H1 (cell line): ENCODE data around the gene LRRC27. TPM values are rescaled to one million over a fixed set of nuclear protein-coding genes. Genes with fewer than 3 reads are reported as not detected.
A peak's percentile ranks its signal among the peaks of the same experiment; 100 is the strongest.

Experiments
- CTCF ChIA-PET: fragments of 300-600 bp; sonication (Branson Sonifier 250); formaldehyde crosslinking; loops from one replicate; lab custom pipeline; 2021; ENCODE audit not compliant: partially characterized antibody; lab: Charles Lee
- POLR2A ChIA-PET: fragments of 300-600 bp; sonication (Branson Sonifier 250); formaldehyde crosslinking; loops from one replicate; lab custom pipeline; 2021; ENCODE audit warnings: inconsistent platforms; ENCODE audit not compliant: partially characterized antibody; lab: Charles Lee
- DNase-seq, 2 experiments: peaks; one replicate each; pipeline versions ENCODE4 v3.0.0 to v3.0.0-alpha.2; 2010 to 2022; ENCODE audit warnings: low spot score in 2 of 2, low read depth in 1 of 2, mixed read lengths in 1 of 2
- FAIRE-seq: peaks from 2 replicates; lab custom pipeline; 2011; peaks lifted over from hg19 to GRCh38; lab: Jason Lieb, UNC
- H2AFZ ChIP-seq: 2 replicates; pipeline ENCODE4 v1.8.1; 2012; ENCODE audit warnings: low read length, inconsistent platforms
- H2AK5ac ChIP-seq: 2 replicates; pipeline ENCODE4 v1.6.1; 2013; ENCODE audit warnings: low read depth, low read length
- H2BK120ac ChIP-seq: replicated peaks from 2 replicates; pipeline ENCODE3; 2013; ENCODE audit warnings: low read depth, low read length, inconsistent platforms
- H2BK12ac ChIP-seq: 2 replicates; pipeline ENCODE4 v1.6.1; 2013; ENCODE audit warnings: low read depth, low read length
- H2BK15ac ChIP-seq: 2 replicates; pipeline ENCODE4 v1.6.1; 2013; ENCODE audit warnings: low read length
- H2BK20ac ChIP-seq: 2 replicates; pipeline ENCODE4 v1.6.1; 2013; ENCODE audit warnings: low read length
- H2BK5ac ChIP-seq: 2 replicates; pipeline ENCODE4 v1.6.1; 2013; ENCODE audit warnings: low read depth, low read length
- H3K14ac ChIP-seq: 2 replicates; pipeline ENCODE4 v1.6.1; 2013; ENCODE audit warnings: inconsistent platforms; ENCODE audit not compliant: insufficient read length
- H3K18ac ChIP-seq: 2 replicates; pipeline ENCODE4 v1.6.1; 2013; ENCODE audit warnings: low read length; ENCODE audit errors: extremely low read depth
- H3K23ac ChIP-seq: 2 replicates; pipeline ENCODE4 v1.6.1; 2013; ENCODE audit warnings: inconsistent platforms; ENCODE audit not compliant: insufficient read length
- H3K23me2 ChIP-seq: 2 replicates; pipeline ENCODE4 v1.6.1; 2013; ENCODE audit warnings: low read depth, low read length
- H3K27ac ChIP-seq: 2 replicates; pipeline ENCODE4 v1.6.1; 2011; ENCODE audit warnings: low read depth, low read length, inconsistent platforms
- H3K27me3 ChIP-seq, 4 experiments: replicated peaks in 1 of 4; 1 replicate in 1 of 4; 2 replicates in 3 of 4; pipeline versions ENCODE4 v1.6.1 to v1.8.1; 2011 to 2013; ENCODE audit warnings: low read length in 3 of 4, mild to moderate bottlenecking in 3 of 4, inconsistent platforms in 2 of 4, mixed read lengths in 2 of 4, moderate library complexity in 1 of 4; ENCODE audit not compliant: control insufficient read depth in 3 of 4, insufficient read depth in 3 of 4; ENCODE audit errors: extremely low read depth in 1 of 4
- H3K36me3 ChIP-seq, 4 experiments: 2 replicates each; pipeline versions ENCODE4 v1.6.1 to v1.8.1; 2011 to 2013; ENCODE audit warnings: mild to moderate bottlenecking in 4 of 4, low read length in 3 of 4, moderate library complexity in 2 of 4, control low read depth in 1 of 4, inconsistent platforms in 1 of 4; ENCODE audit not compliant: insufficient read depth in 4 of 4, control insufficient read depth in 2 of 4
- H3K4ac ChIP-seq: replicated peaks from 2 replicates; pipeline ENCODE3; 2013; ENCODE audit warnings: low read length, low read depth, mixed read lengths, inconsistent platforms; ENCODE audit not compliant: insufficient read length
- H3K4me1 ChIP-seq, 4 experiments: replicated peaks in 1 of 4; 1 replicate in 1 of 4; 2 replicates in 3 of 4; pipeline versions ENCODE4 v1.6.1 to v1.8.1; 2011 to 2013; ENCODE audit warnings: low read length in 3 of 4, inconsistent platforms in 2 of 4, mixed read lengths in 1 of 4; ENCODE audit not compliant: insufficient read depth in 4 of 4, control insufficient read depth in 3 of 4
- H3K4me2 ChIP-seq, 2 experiments: 2 replicates each; pipeline versions ENCODE4 v1.6.1 to v1.8.1; 2011 to 2013; ENCODE audit warnings: low read depth in 2 of 2, low read length in 2 of 2, control low read depth in 1 of 2, inconsistent platforms in 1 of 2, mild to moderate bottlenecking in 1 of 2; ENCODE audit not compliant: insufficient read depth in 1 of 2
- H3K4me3 ChIP-seq, 4 experiments: fragments of 200-600, 300-600 bp in 1 of 4; sonication (generic), shearing (Covaris generic), sonication (Bioruptor Twin) in 1 of 4; 2 replicates each; pipeline versions ENCODE4 v1.5.1 to v1.8.1; 2011 to 2016; ENCODE audit warnings: low read length in 4 of 4, low read depth in 3 of 4, control low read depth in 2 of 4, inconsistent platforms in 2 of 4, mild to moderate bottlenecking in 2 of 4, mixed read lengths in 1 of 4, moderate library complexity in 1 of 4; ENCODE audit not compliant: insufficient read depth in 2 of 4; ENCODE audit errors: extremely low read depth in 1 of 4
- H3K56ac ChIP-seq: replicated peaks from 2 replicates; pipeline ENCODE3; 2013; ENCODE audit warnings: low read depth, mild to moderate bottlenecking, mixed read lengths, low read length, inconsistent platforms; ENCODE audit not compliant: insufficient read length
- H3K79me1 ChIP-seq: 2 replicates; pipeline ENCODE4 v1.6.1; 2013; ENCODE audit warnings: low read depth, low read length, control low read depth
- H3K79me2 ChIP-seq, 2 experiments: 2 replicates each; pipeline versions ENCODE4 v1.6.1 to v1.8.1; 2012 to 2013; ENCODE audit warnings: low read length in 2 of 2, mild to moderate bottlenecking in 2 of 2, inconsistent platforms in 1 of 2; ENCODE audit not compliant: insufficient read depth in 2 of 2, control insufficient read depth in 1 of 2
- H3K9ac ChIP-seq, 4 experiments: replicated peaks in 1 of 4; 1 replicate in 1 of 4; 2 replicates in 3 of 4; pipeline versions ENCODE4 v1.6.1 to v1.8.1; 2011 to 2013; ENCODE audit warnings: low read depth in 3 of 4, low read length in 3 of 4, control low read depth in 2 of 4, mild to moderate bottlenecking in 2 of 4, moderate library complexity in 2 of 4, inconsistent platforms in 1 of 4; ENCODE audit errors: extremely low read depth in 1 of 4
- H3K9me3 ChIP-seq, 2 experiments: 2 replicates each; pipeline versions ENCODE4 v1.6.1 to v1.8.1; 2012 to 2013; ENCODE audit warnings: mild to moderate bottlenecking in 2 of 2, moderate library complexity in 2 of 2, control low read depth in 1 of 2, inconsistent platforms in 1 of 2, low read depth in 1 of 2, low read length in 1 of 2, mixed read lengths in 1 of 2; ENCODE audit not compliant: insufficient read depth in 2 of 2
- H4K20me1 ChIP-seq, 2 experiments: replicated peaks in 1 of 2; 2 replicates each; pipeline versions ENCODE3 to v1.8.1; 2011 to 2013; ENCODE audit warnings: inconsistent platforms in 2 of 2, low read length in 2 of 2, mild to moderate bottlenecking in 1 of 2; ENCODE audit not compliant: insufficient read depth in 2 of 2, control insufficient read depth in 1 of 2
- H4K5ac ChIP-seq: 2 replicates; pipeline ENCODE4 v1.6.1; 2013; ENCODE audit warnings: low read length, low read depth, mixed read lengths, inconsistent platforms; ENCODE audit not compliant: insufficient read length
- H4K8ac ChIP-seq: 2 replicates; pipeline ENCODE4 v1.8.0; 2013; ENCODE audit warnings: mild to moderate bottlenecking, moderate library complexity, low read length, inconsistent platforms; ENCODE audit not compliant: insufficient read depth; ENCODE audit errors: extremely low read depth
- H4K91ac ChIP-seq: replicated peaks from 2 replicates; pipeline ENCODE3; 2013; ENCODE audit warnings: low read length, mixed read lengths, inconsistent platforms; ENCODE audit not compliant: insufficient read length
- ASH2L ChIP-seq: fragments of 200-600, 300-600 bp; sonication (generic); IDR thresholded peaks from one replicate; pipeline ENCODE4 v1.7.1; 2017; ENCODE audit warnings: low read length
- EP300 ChIP-seq, 2 experiments: IDR thresholded peaks; 1 replicate in 1 of 2; 2 replicates in 1 of 2; pipeline ENCODE4 v1.6.1; 2011 to 2012; ENCODE audit warnings: low read depth in 2 of 2, low read length in 2 of 2, mild to moderate bottlenecking in 2 of 2, borderline replicate concordance in 1 of 2, inconsistent platforms in 1 of 2, moderate library complexity in 1 of 2
- JUND ChIP-seq: IDR thresholded peaks from 2 replicates; pipeline ENCODE4 v1.6.1; 2011; ENCODE audit warnings: mild to moderate bottlenecking, improper control_type of control experiment, low read length
- SIN3A ChIP-seq, 2 experiments: IDR thresholded peaks in 1 of 2; conservative IDR thresholded peaks in 1 of 2; 2 replicates each; pipeline ENCODE4 v1.6.1; 2011 to 2012; ENCODE audit warnings: low read length in 2 of 2, improper control_type of control experiment in 1 of 2, low read depth in 1 of 2, mild to moderate bottlenecking in 1 of 2
- TEAD4 ChIP-seq: IDR thresholded peaks from 2 replicates; pipeline ENCODE4 v1.6.1; 2012; ENCODE audit warnings: low read depth, low read length, inconsistent platforms, mixed read lengths
- WGBS, 2 experiments: shearing (Covaris generic) in 1 of 2; methylation state at CpG; one replicate each; pipeline versions ENCODE4 v1.1.6 to v1.1.7; 2013 to 2015; ENCODE audit warnings: low lambda C conversion rate in 2 of 2, mixed read lengths in 2 of 2, inconsistent platforms in 1 of 2, low coverage in 1 of 2, missing lambda C conversion rate in 1 of 2; ENCODE audit not compliant: insufficient replicate concordance in 2 of 2, insufficient coverage in 1 of 2, insufficient read length in 1 of 2; ENCODE audit errors: extremely low coverage in 1 of 2, missing lambda C conversion rate in 1 of 2; 5-methylcytosine and 5-hydroxymethylcytosine counted together
- polyA plus RNA-seq, 7 experiments: library from polyadenylated mRNA; depleted of rRNA in 3 of 7; stranded (reverse) in 5 of 7; unstranded in 2 of 7; fragments of >200 nt in 5 of 7; fragments of 200-250 nt in 2 of 7; gene quantifications; 1 replicate in 5 of 7; 2 replicates in 1 of 7; 4 replicates in 1 of 7; pipeline versions ENCODE4 v1.2.1 to v1.2.3, GENCODE V29; 2011 to 2013; ENCODE audit warnings: missing spikeins in 2 of 7, mixed read lengths in 2 of 7
- total RNA-seq: library from RNA; stranded (reverse); fragmentation: NEBNext Ultra II Directional; extraction: Animal tissue kit (Norgen Biotek cat#: 25700); gene quantifications from 2 replicates; pipeline ENCODE4 v1.2.1, GENCODE V29; 2021

The LRRC27 gene
- total and polyA plus RNA-seq, 2 of the 8 experiments (the other 6 are each of a cell fraction or from before 2014, with no cell fraction given): 1.2 to 3.8 TPM

DNA sequence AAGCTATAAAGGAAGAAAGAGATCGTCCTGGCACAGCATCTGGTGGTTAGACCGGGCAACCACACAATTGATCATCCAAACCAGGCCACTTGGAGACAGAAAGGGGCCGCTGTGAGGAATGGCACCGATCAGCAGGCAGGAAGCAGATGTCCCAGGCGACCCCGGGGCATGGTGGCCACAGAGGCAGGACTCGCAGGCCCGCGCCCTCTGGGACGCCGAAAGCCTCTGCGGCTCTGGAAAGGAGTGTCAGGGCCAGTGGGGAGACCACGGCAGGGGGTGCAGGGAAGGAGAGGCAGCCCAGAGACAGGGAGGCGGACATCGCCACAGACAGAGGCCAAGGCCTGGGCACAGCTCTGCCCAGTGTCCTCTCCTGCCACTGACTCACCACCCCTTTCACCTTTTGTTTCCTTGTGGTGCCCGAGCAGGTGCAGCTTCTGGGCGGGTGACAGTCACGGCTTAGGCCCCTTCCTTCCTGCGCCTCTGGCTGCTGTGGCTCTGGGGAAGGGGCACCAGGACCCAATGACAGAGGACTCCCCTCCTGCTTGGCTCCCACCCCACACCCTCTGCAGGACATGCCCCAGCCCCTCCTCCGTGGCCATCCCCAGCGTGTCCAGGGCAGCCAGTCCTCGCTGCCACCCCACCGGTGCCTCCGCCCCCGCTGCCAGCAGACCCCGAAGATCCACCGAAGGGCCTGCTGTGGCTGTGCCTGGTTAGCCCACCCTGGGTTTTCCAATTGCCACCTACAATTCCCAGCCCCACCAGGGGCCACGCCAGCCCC is 35.1 kb upstream of the LRRC27 start:
- no peak overlapping the region for H2BK15ac ChIP-seq
- no peak overlapping the region for H4K91ac ChIP-seq
- H3K9ac ChIP-seq: no peak overlapping the region
- no peaks in the 10 kb centered on the region for H3K79me2 ChIP-seq
- H2AFZ ChIP-seq: no peak overlapping the region
- POLR2A ChIA-PET: interaction anchor here (1.0 kb wide), 1 partner anchor 9 kb away, joined by 3 read pairs; no protein-coding TSS in a partner anchor
- 91% methylated on average over 24 of the region's 28 CpGs; no CpG with 5 or more reads in 1 of the 2 experiments for WGBS, 2 experiments
- H2BK20ac ChIP-seq: no peak overlapping the region
- no peak overlapping the region for H2AK5ac ChIP-seq
- H2BK5ac ChIP-seq: 0 out of 2 replicates have a peak overlapping the region, but pooled peaks have one; percentile 16
- H3K27me3 ChIP-seq: no peaks in the 10 kb centered on the region
- H4K20me1 ChIP-seq: peaks cover 8 to 11% of the 10 kb centered on the region in 2 experiments
- no peak overlapping the region for H3K14ac ChIP-seq
- H3K9me3 ChIP-seq: no peaks in the 10 kb centered on the region
- CTCF ChIA-PET: interaction anchor here (0.6 to 2.1 kb wide), 8 partner anchors 9 to 591 kb away, joined by 3 to 10 read pairs (median 3); no protein-coding TSS in a partner anchor
- no peaks in the 10 kb centered on the region for H3K36me3 ChIP-seq
- H3K79me1 ChIP-seq: no peaks in the 10 kb centered on the region
- H2BK12ac ChIP-seq: no peak overlapping the region
- H3K23me2 ChIP-seq: no peaks in the 10 kb centered on the region
- no peak overlapping the region for H3K27ac ChIP-seq
- no peak overlapping the region for H4K5ac ChIP-seq
- H4K8ac ChIP-seq: peak overlapping the region; percentile 29; the same call in 1 of the 2 replicates
- no peak overlapping the region for H2BK120ac ChIP-seq
- no peak overlapping the region for H3K18ac ChIP-seq
- H3K4me2 ChIP-seq: no peak overlapping the region
- no peak overlapping the region for H3K4ac ChIP-seq
- FAIRE-seq (no peak), DNase-seq (no peak)
- peaks cover 0 to 15% (median 11%) of the 10 kb centered on the region in 4 experiments; a peak in 6 of 7 replicates for H3K4me1 ChIP-seq
- no peak overlapping the region for H3K4me3 ChIP-seq
- no peak overlapping the region for H3K23ac ChIP-seq
- H3K56ac ChIP-seq: no peak overlapping the region
- TF ChIP-seq TEAD4 (no peak), EP300 (IDR thresholded peaks at IDR 0.05; ENCODE audit: borderline replicate concordance in 1 of 2, low read depth in 2 of 2, low read length in 2 of 2) (no peak), SIN3A (conservative IDR thresholded peaks at IDR 0.05 in 1 of 2, IDR thresholded peaks at IDR 0.05 in 1 of 2; ENCODE audit: low read depth in 1 of 2, low read length in 2 of 2) (no peak), ASH2L (no peak), JUND (no peak)
